Breast epithelium (tissue), 3 donors: Measurements from ENCODE around the gene CTSC.

ENCODE experiments used
- CTCF ChIP-seq, 3 donors: fragments of 450-650 bp; IDR thresholded peaks; one replicate each; pipeline ENCODE4 v1.5.1; 2016 to 2017; ENCODE audit warnings: antibody characterized with exemption in 3 of 3, mild to moderate bottlenecking in 3 of 3, moderate library complexity in 3 of 3
- POLR2A ChIP-seq: fragments of 450-650 bp; IDR thresholded peaks from one replicate; pipeline ENCODE4 v1.6.1; 2016; ENCODE audit warnings: antibody characterized with exemption, mild to moderate bottlenecking, moderate library complexity
- POLR2AphosphoS5 ChIP-seq, 3 donors: sonication (generic); formaldehyde crosslinking; IDR thresholded peaks; one replicate each; pipeline ENCODE4 v1.6.1; 2017; ENCODE audit warnings: antibody characterized with exemption in 3 of 3

- TF ChIP-seq POLR2AphosphoS5 (IDR thresholded peaks at IDR 0.05) (no peak), CTCF (IDR thresholded peaks at IDR 0.05) (no peak), POLR2A (no peak)
Observed at GRCh38 chr11:88281317-88281712, 56.2 kb downstream of the CTSC start.
